Tibial nerve (tissue), 3 donors: Measurements from ENCODE around the gene CYP24A1.

Experiments used
- POLR2A ChIP-seq, 2 donors: fragments of 450-650 bp; IDR thresholded peaks; one replicate each; pipeline ENCODE4 v1.6.1; 2017; ENCODE audit warnings: antibody characterized with exemption in 2 of 2, mild to moderate bottlenecking in 2 of 2, moderate library complexity in 2 of 2
- TF ChIP-seq, protein P1 (sequence below), 5 experiments: fragments of 200-600 bp in 3 of 5; fragments of 450-650 bp in 2 of 5; sonication (generic) in 3 of 5; IDR thresholded peaks; one replicate each; pipeline ENCODE4 v1.5.1; 2016 to 2019; ENCODE audit warnings: antibody characterized with exemption in 5 of 5, mild to moderate bottlenecking in 3 of 5, moderate library complexity in 2 of 5

DNA sequence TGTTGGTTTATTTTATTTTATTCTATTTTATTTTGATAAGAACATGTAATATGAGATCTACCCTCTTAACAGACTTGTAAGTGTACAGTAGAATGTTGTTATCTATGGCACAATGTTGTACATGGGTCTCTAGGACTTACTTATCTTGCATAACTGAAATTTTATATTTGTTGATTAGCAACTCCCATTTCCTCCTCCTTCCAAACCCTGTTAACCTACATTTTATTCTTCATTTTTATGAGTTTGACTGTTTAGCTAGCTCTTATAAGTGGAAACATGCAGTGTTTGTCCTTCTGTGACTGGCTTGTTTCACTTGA lies 65.5 kb downstream of the CYP24A1 start:
- no peak for TF ChIP-seq POLR2A (IDR thresholded peaks at IDR 0.05)
- TF ChIP-seq, protein P1, sequence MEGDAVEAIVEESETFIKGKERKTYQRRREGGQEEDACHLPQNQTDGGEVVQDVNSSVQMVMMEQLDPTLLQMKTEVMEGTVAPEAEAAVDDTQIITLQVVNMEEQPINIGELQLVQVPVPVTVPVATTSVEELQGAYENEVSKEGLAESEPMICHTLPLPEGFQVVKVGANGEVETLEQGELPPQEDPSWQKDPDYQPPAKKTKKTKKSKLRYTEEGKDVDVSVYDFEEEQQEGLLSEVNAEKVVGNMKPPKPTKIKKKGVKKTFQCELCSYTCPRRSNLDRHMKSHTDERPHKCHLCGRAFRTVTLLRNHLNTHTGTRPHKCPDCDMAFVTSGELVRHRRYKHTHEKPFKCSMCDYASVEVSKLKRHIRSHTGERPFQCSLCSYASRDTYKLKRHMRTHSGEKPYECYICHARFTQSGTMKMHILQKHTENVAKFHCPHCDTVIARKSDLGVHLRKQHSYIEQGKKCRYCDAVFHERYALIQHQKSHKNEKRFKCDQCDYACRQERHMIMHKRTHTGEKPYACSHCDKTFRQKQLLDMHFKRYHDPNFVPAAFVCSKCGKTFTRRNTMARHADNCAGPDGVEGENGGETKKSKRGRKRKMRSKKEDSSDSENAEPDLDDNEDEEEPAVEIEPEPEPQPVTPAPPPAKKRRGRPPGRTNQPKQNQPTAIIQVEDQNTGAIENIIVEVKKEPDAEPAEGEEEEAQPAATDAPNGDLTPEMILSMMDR (IDR thresholded peaks at IDR 0.05): no peak
